Glutamatergic neuron (in vitro differentiated cells): Measurements from ENCODE around the gene RAD54L. TPM values are rescaled to one million over a fixed set of nuclear protein-coding genes. Genes with fewer than 3 reads are reported as not detected.
A peak's percentile ranks its signal among the peaks of the same experiment; 100 is the strongest.

Experiments used
- DNase-seq: peaks from one replicate; pipeline ENCODE4 v3.0.0; 2022
- H3K27ac Mint-ChIP-seq: one replicate; pipeline ENCODE4 v1.8.0; 2020; ENCODE audit warnings: mild to moderate bottlenecking, mixed read lengths, inconsistent platforms; ENCODE audit not compliant: unreplicated experiment
- H3K27me3 Mint-ChIP-seq: one replicate; pipeline ENCODE4 v1.8.0; 2020; ENCODE audit warnings: mild to moderate bottlenecking, moderate library complexity, mixed read lengths, inconsistent platforms; ENCODE audit not compliant: unreplicated experiment
- H3K36me3 Mint-ChIP-seq: one replicate; pipeline ENCODE4 v1.8.0; 2020; ENCODE audit warnings: mild to moderate bottlenecking, mixed read lengths, inconsistent platforms; ENCODE audit not compliant: unreplicated experiment
- H3K4me1 Mint-ChIP-seq: one replicate; pipeline ENCODE4 v1.8.0; 2020; ENCODE audit warnings: mild to moderate bottlenecking, low read depth, mixed read lengths, inconsistent platforms; ENCODE audit not compliant: unreplicated experiment
- H3K4me3 Mint-ChIP-seq: one replicate; pipeline ENCODE4 v1.8.0; 2020; ENCODE audit warnings: mild to moderate bottlenecking, mixed read lengths, inconsistent platforms; ENCODE audit not compliant: unreplicated experiment
- H3K9me3 Mint-ChIP-seq: one replicate; pipeline ENCODE4 v1.8.0; 2020; ENCODE audit warnings: mild to moderate bottlenecking, moderate library complexity, mixed read lengths, inconsistent platforms; ENCODE audit not compliant: unreplicated experiment
- total RNA-seq: library from RNA; stranded (reverse); fragmentation: NEBNext Ultra II Directional; extraction: Animal tissue kit (Norgen Biotek cat#: 25700); gene quantifications from one replicate; pipeline ENCODE4 v1.2.1, GENCODE V29; 2021; ENCODE audit not compliant: unreplicated experiment
- TF ChIP-seq, protein P1 (sequence below): fragments of 200-600 bp; sonication (generic); IDR thresholded peaks from one replicate; pipeline ENCODE4 v1.5.0; 2021; ENCODE audit not compliant: partially characterized antibody, unreplicated experiment

RAD54L gene
- total RNA-seq, 1 donor from 2014 or later = 4.6 TPM

DNA sequence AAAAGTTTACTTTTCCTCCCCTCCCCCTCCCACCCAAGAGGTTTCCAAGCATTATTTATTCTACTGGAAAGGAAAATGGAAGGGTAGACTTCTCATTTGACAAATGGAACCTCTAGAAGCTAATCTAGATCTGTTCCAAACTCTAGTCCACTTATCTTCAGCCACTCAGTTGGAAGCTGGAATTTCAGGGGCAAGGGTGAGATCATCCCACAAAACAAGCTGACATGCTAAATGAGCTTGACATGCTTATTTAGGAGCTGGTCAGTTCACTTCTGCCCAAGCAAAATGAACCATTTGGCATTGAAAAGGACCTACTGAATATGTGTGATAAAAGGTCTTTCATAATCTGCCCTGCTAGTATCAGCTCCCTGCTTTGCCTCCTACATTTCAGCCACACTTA, 50.8 kb downstream of the RAD54L start:
- Mint-ChIP-seq H3K4me3 (no peak overlapping the region), H3K36me3 (no peaks in the 10 kb centered on the region), H3K9me3 (peaks cover 2% of the 10 kb centered on the region), H3K4me1 (peaks cover 16% of the 10 kb centered on the region), H3K27me3 (peaks cover 2% of the 10 kb centered on the region), H3K27ac (no peak overlapping the region)
- DNase-seq = no peak
- TF ChIP-seq, protein P1, sequence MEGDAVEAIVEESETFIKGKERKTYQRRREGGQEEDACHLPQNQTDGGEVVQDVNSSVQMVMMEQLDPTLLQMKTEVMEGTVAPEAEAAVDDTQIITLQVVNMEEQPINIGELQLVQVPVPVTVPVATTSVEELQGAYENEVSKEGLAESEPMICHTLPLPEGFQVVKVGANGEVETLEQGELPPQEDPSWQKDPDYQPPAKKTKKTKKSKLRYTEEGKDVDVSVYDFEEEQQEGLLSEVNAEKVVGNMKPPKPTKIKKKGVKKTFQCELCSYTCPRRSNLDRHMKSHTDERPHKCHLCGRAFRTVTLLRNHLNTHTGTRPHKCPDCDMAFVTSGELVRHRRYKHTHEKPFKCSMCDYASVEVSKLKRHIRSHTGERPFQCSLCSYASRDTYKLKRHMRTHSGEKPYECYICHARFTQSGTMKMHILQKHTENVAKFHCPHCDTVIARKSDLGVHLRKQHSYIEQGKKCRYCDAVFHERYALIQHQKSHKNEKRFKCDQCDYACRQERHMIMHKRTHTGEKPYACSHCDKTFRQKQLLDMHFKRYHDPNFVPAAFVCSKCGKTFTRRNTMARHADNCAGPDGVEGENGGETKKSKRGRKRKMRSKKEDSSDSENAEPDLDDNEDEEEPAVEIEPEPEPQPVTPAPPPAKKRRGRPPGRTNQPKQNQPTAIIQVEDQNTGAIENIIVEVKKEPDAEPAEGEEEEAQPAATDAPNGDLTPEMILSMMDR = no peak

DNA sequence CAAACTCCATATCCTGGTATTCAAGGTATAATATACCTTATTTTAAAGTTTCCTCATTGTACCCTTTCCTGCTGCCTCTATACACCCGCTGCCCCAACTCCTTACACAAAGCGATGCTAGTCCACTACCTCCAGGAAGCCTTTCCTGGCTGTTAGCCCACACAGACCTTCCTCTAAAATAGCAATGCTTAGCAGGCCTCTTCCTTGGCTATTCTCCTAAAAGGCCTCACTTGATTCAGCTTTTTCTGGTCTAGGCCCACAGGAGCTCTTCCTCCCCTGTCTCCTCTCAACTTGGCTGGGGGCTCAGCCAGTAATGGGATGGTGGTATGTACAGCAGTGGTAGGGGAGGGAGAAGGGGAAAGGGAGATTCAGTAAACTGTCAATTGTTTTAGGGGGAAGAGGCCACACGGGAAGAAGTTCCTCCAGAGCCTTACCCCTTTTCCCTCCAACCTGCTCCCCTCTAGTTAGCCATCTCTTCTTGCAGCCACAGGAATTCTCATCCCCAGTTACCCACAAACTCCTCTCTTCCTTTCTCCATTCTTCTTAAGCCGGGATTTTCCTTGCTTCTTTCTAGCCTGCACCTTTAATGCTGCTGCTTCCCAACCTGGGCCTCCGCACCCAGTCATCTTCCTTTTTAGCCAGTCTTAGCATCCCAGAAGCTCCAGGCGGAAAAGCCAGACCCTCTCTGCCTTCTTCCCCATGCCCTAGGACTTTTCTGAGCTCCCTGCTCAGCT, 53.3 kb downstream of the RAD54L start:
- Mint-ChIP-seq H3K27me3 (peaks cover 2% of the 10 kb centered on the region), H3K9me3 (peaks cover 7% of the 10 kb centered on the region), H3K36me3 (no peaks in the 10 kb centered on the region), H3K4me1 (peaks cover 17% of the 10 kb centered on the region), H3K27ac (peak overlapping the region; percentile 75), H3K4me3 (peak overlapping the region; percentile 93)
- TF ChIP-seq, protein P1 = no peak
- DNase-seq = no peak

DNA sequence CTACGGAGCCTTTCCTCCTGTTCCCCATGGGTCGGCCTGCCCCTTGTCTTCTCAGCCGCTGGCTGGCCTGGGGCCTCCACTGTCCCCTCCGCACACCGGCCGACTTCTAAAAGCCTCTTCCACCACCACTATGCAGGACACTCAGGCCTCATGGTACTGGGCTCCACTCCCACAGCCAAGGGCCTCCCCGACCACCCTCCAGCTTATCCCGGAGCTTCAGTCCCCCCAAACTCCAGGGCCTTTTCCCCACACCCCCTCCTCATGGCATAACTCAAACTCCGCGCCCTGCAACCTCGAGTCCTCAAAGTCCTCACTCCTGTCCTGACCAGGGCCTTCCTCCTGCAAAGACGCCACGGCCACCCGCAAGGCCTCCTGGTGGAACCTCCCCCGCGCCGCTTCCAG, 53.8 kb downstream of the RAD54L start:
- TF ChIP-seq, protein P1 = no peak
- Mint-ChIP-seq H3K4me1 (peaks cover 19% of the 10 kb centered on the region), H3K9me3 (peaks cover 7% of the 10 kb centered on the region)

DNA sequence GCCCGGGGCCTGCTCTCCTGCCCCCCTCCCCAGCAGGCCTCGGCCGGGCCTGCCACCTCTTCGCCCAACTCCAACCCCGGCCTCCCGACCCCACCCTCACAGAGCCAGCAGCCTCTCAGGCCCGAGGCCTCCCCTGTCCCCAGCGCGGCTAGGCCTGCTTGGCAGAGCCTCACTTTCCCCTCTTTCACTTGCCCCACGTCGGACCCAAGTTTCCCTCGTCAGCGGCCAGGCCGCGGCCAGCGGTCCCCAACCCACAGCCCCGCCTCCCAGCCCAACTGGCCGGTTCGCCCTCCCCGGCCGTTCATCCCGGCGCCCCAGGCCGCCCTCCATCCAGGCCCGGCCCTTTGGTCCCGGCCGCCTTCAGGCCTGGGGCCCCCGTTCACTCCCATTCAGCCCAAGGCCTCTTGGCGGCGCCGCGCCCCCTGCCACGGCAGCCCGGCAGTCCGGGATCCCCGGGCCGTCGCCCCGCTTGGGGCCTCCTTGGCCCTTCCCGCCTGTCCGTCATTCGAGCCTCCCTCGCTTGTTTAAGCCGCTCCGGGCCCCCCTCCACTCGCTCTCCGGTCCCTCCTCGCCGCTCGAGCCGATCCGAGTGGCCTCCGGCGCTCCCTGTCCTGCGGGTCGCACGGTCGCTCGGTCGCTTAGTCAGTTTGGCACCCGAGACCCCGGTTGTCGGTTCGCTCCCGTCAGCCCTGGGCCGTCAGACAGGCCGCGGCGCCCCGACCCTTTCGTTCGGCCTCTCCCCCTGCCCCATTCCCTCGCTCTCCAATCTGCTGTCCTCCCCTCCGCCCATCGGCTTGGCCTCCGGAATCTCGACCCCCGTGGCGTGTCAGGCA, 54.5 kb downstream of the RAD54L start:
- H3K27ac Mint-ChIP-seq = peak overlapping the region; percentile 98
- H3K36me3 Mint-ChIP-seq = no peaks in the 10 kb centered on the region
- peaks cover 2% of the 10 kb centered on the region for H3K27me3 Mint-ChIP-seq
- H3K4me1 Mint-ChIP-seq = peaks cover 19% of the 10 kb centered on the region
- peak; percentile 79 for DNase-seq
- H3K9me3 Mint-ChIP-seq = peaks cover 7% of the 10 kb centered on the region
- TF ChIP-seq, protein P1 = no peak
- peak overlapping the region; percentile 100 for H3K4me3 Mint-ChIP-seq

More for the DNA sequence above, 53.8 kb downstream of the RAD54L start:
- peak; percentile 27 for DNase-seq
- Mint-ChIP-seq H3K27ac (peak overlapping the region; percentile 75), H3K27me3 (peaks cover 2% of the 10 kb centered on the region), H3K4me3 (peak overlapping the region; percentile 93), H3K36me3 (no peaks in the 10 kb centered on the region)

DNA sequence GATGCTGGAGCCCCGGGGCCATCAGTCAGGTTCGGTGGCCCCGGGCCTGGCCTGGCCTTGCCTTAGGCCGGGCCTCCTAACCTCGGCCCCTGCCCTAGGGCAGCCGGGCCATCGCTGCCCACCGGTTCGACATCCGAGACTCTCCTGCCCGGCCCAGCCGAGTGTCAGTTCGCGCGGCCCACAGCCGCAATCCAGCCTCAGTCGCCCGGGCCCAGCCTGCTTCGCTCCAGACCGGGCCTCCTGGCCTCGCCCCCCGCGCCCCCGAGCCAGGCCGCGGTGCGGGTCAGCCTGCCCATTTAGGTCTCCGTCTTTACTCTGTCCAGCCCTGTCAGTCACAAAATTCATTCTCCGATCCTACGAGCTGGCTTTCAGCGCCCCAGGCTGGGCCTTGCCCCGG, 55.1 kb downstream of the RAD54L start:
- H3K9me3 Mint-ChIP-seq = peaks cover 7% of the 10 kb centered on the region
- H3K36me3 Mint-ChIP-seq = no peaks in the 10 kb centered on the region
- DNase-seq = peak; percentile 52
- H3K4me3 Mint-ChIP-seq = peak overlapping the region; percentile 100
- TF ChIP-seq, protein P1 = no peak
- peak overlapping the region; percentile 98 for H3K27ac Mint-ChIP-seq
- H3K4me1 Mint-ChIP-seq = peaks cover 23% of the 10 kb centered on the region
- H3K27me3 Mint-ChIP-seq = peaks cover 2% of the 10 kb centered on the region
